B cell (primary cell): Measurements from ENCODE around the gene CMTM3. TPM values are rescaled to one million over a fixed set of nuclear protein-coding genes. Genes with fewer than 3 reads are reported as not detected.
"Not testable (repeated sequence)": the region's sequence is repeated elsewhere in the genome, so short reads cannot be mapped to it uniquely, and the experiment has no call there.

ENCODE experiments used
- ATAC-seq: fragments of 200-7000 bp; cut with Tn5 transposase; one replicate; pipeline ENCODE4 v1.10.0; 2021; ENCODE audit warnings: low read depth, mild to moderate bottlenecking, moderate number of reproducible peaks, moderate library complexity
- CTCF ChIA-PET: fragments of 350-600 bp; sonication (Branson Sonifier 250); formaldehyde crosslinking; loops from one replicate; lab custom pipeline; 2021; ENCODE audit warnings: antibody characterized with exemption, inconsistent platforms; lab: Charles Lee
- POLR2A ChIA-PET: fragments of 350-600 bp; sonication (Branson Sonifier 250); formaldehyde crosslinking; loops from one replicate; lab custom pipeline; 2021; ENCODE audit warnings: antibody characterized with exemption; lab: Charles Lee
- DNase-seq: peaks from one replicate; pipeline ENCODE4 v3.0.0; 2013
- H2AFZ ChIP-seq: 2 replicates; pipeline ENCODE4 v1.6.1; 2012; ENCODE audit warnings: mild to moderate bottlenecking, low read depth, low read length; ENCODE audit not compliant: insufficient read depth, poor library complexity, severe bottlenecking
- H3K27ac ChIP-seq, 2 donors: 1 replicate in 1 of 2; 2 replicates in 1 of 2; pipeline ENCODE4 v1.5.1; 2012 to 2013; ENCODE audit warnings: low read length in 2 of 2, mild to moderate bottlenecking in 2 of 2, moderate library complexity in 1 of 2
- H3K27me3 ChIP-seq, 4 experiments: fragments of 200-600 bp in 1 of 4; sonication (generic) in 1 of 4; replicated peaks in 1 of 4; 1 replicate in 2 of 4; 2 replicates in 2 of 4; pipeline versions ENCODE4 v1.6.1 to v1.7.0; 2013 to 2016; ENCODE audit warnings: low read length in 3 of 4, mild to moderate bottlenecking in 2 of 4, mixed read lengths in 1 of 4, moderate library complexity in 1 of 4; ENCODE audit not compliant: insufficient read depth in 4 of 4, control insufficient read depth in 3 of 4; ENCODE audit errors: control extremely low read depth in 1 of 4
- H3K36me3 ChIP-seq, 2 experiments: replicated peaks in 1 of 2; 1 replicate in 1 of 2; 2 replicates in 1 of 2; pipeline versions ENCODE4 v1.6.1 to v1.7.1; 2013; ENCODE audit warnings: low read length in 1 of 2; ENCODE audit not compliant: insufficient read depth in 2 of 2, control insufficient read depth in 1 of 2; ENCODE audit errors: control extremely low read depth in 1 of 2, extremely low read depth in 1 of 2
- H3K4me1 ChIP-seq, 2 donors: fragments of 200-600 bp in 1 of 2; sonication (generic) in 1 of 2; 1 replicate in 1 of 2; 2 replicates in 1 of 2; pipeline versions ENCODE4 v1.5.1 to v1.6.1; 2013 to 2017; ENCODE audit warnings: low read length in 2 of 2; ENCODE audit not compliant: control insufficient read depth in 2 of 2, insufficient read depth in 2 of 2
- H3K4me2 ChIP-seq: replicated peaks from 2 replicates; pipeline ENCODE3; 2012; ENCODE audit warnings: mild to moderate bottlenecking, low read depth, low read length; ENCODE audit not compliant: poor library complexity, severe bottlenecking
- H3K4me3 ChIP-seq, 5 experiments: fragments of 200-600 bp in 1 of 5; sonication (generic) in 1 of 5; 1 replicate in 3 of 5; 2 replicates in 2 of 5; pipeline versions ENCODE4 v1.5.1 to v1.7.0; 2011 to 2016; ENCODE audit warnings: low read length in 4 of 5, mild to moderate bottlenecking in 4 of 5, low read depth in 2 of 5, control low read depth in 1 of 5, moderate library complexity in 1 of 5; ENCODE audit not compliant: insufficient read depth in 1 of 5; ENCODE audit errors: control extremely low read depth in 1 of 5, extremely low read depth in 1 of 5
- H3K79me2 ChIP-seq: fragments of 200-600 bp; sonication (generic); one replicate; pipeline ENCODE4 v1.6.0; 2016; ENCODE audit warnings: low read length; ENCODE audit not compliant: control insufficient read depth, insufficient read depth
- H3K9ac ChIP-seq: fragments of 200-600 bp; sonication (generic); 2 replicates; pipeline ENCODE4 v1.6.1; 2017; ENCODE audit warnings: mild to moderate bottlenecking, low read length, moderate library complexity
- H3K9me3 ChIP-seq, 3 donors: one replicate each; pipeline versions ENCODE4 v1.6.1 to v1.7.1; 2013; ENCODE audit warnings: low read length in 2 of 3; ENCODE audit not compliant: control insufficient read depth in 2 of 3, insufficient read depth in 1 of 3; ENCODE audit errors: control extremely low read depth in 1 of 3
- H4K20me1 ChIP-seq: 2 replicates; pipeline ENCODE4 v1.6.0; 2012; ENCODE audit warnings: mild to moderate bottlenecking, low read length; ENCODE audit not compliant: insufficient read depth, control insufficient read depth, poor library complexity, severe bottlenecking
- H3K27ac Mint-ChIP-seq: one replicate; pipeline ENCODE4 v1.8.0; 2021; ENCODE audit warnings: mixed read lengths
- H3K27me3 Mint-ChIP-seq: one replicate; pipeline ENCODE4 v1.8.0; 2021; ENCODE audit warnings: mixed read lengths
- H3K4me1 Mint-ChIP-seq: one replicate; pipeline ENCODE4 v1.8.0; 2021; ENCODE audit warnings: mixed read lengths
- H3K4me3 Mint-ChIP-seq: one replicate; pipeline ENCODE4 v1.8.0; 2021; ENCODE audit warnings: mixed read lengths
- H3K9me3 Mint-ChIP-seq: one replicate; pipeline ENCODE4 v1.8.0; 2022; ENCODE audit warnings: mixed read lengths; ENCODE audit not compliant: insufficient read depth
- EZH2 ChIP-seq: IDR thresholded peaks from 2 replicates; pipeline ENCODE4 v1.6.1; 2012; ENCODE audit warnings: borderline replicate concordance, low read depth, mild to moderate bottlenecking, moderate library complexity, low read length; ENCODE audit not compliant: insufficient read depth, poor library complexity, severe bottlenecking
- WGBS: methylation state at CpG from one replicate; pipeline ENCODE4 v1.1.5; 2013; ENCODE audit warnings: missing lambda C conversion rate; ENCODE audit not compliant: insufficient coverage; 5-methylcytosine and 5-hydroxymethylcytosine counted together
- intact Hi-C: fragments of 100-400 bp; cut with micrococcal nuclease; formaldehyde crosslinking; loops from one replicate; pipeline ENCODE4 v1.10.0; 2022
- polyA plus RNA-seq: library from polyadenylated mRNA; depleted of rRNA; stranded (reverse); fragments of >200 nt; gene quantifications from 2 replicates; pipeline ENCODE4 v1.2.3, GENCODE V29; 2012
- total RNA-seq, 2 donors: library from RNA; stranded (reverse); fragments of 120-200 nt in 1 of 2; gene quantifications; 1 replicate in 1 of 2; 2 replicates in 1 of 2; pipeline versions ENCODE4 v1.2.3 to v1.2.4, GENCODE V29; 2013 to 2022
- TF ChIP-seq, protein P1 (sequence below): fragments of 200-600 bp; IDR thresholded peaks from one replicate; pipeline ENCODE4 v1.8.0; 2022; ENCODE audit warnings: antibody characterized with exemption, mild to moderate bottlenecking

Gene CMTM3
- total and polyA plus RNA-seq, 2 donors (not counting 1 experiment from before 2014, with no cell fraction given), result 7.5 to 8.7 TPM

DNA sequence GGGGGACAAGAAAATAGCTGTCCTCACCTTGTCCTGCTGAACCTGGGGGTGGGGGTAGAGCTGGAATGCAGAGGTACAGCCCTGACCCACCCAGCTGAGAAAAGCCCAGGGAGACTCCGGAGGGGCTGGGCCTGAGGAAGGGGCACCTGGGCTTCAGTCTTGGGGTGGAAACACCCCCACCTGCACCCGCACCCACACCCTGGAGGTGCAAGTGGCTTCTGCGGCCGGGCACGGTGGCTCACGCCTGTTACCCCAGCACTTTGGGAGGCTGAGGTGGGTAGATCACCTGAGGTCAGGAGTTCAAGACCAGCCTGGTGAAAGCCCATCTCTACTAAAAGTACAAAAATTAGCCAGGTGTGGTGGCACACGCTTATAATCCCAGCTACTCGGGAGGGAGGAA, 7.4 kb downstream of the CMTM3 start:
- POLR2A ChIA-PET, intact Hi-C loops: not testable (repeated sequence)

DNA sequence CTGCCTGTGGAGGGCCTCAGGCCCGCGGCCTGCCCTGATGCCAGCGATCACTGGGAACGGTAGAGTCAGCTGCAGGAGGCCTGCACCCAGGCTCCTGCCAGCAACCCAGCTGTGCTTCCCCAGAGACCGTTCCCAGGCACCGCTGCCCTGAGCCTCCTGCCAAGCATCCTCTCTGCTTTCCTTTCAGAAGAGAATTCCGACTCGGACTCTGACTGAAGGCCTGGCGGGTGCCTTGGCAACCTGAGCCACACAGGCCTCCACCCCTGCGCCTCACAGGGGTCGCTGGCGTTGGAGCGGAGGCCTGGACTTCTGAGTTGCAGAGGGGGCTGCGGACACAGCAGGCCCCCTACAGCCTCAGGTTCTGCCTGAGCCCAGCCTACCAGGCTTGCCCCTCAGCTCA, 7.9 kb downstream of the CMTM3 start:
- no peak overlapping the region for H3K9ac ChIP-seq
- no peaks in the 10 kb centered on the region for H3K9me3 ChIP-seq
- peaks cover 0 to 13% (median 5%) of the 10 kb centered on the region in 4 experiments for H3K27me3 ChIP-seq
- ATAC-seq (no peak), DNase-seq (no peak)
- H3K27ac ChIP-seq, result no peak overlapping the region
- Mint-ChIP-seq H3K4me3 (no peak overlapping the region), H3K27ac (no peak overlapping the region), H3K9me3 (no peaks in the 10 kb centered on the region), H3K27me3 (peaks cover 12% of the 10 kb centered on the region), H3K4me1 (peaks cover 9% of the 10 kb centered on the region)
- 96% methylated on average over 14 of the region's 14 CpGs for WGBS
- peaks cover 20% of the 10 kb centered on the region for H4K20me1 ChIP-seq
- H3K79me2 ChIP-seq, result no peaks in the 10 kb centered on the region
- TF ChIP-seq, protein P1, sequence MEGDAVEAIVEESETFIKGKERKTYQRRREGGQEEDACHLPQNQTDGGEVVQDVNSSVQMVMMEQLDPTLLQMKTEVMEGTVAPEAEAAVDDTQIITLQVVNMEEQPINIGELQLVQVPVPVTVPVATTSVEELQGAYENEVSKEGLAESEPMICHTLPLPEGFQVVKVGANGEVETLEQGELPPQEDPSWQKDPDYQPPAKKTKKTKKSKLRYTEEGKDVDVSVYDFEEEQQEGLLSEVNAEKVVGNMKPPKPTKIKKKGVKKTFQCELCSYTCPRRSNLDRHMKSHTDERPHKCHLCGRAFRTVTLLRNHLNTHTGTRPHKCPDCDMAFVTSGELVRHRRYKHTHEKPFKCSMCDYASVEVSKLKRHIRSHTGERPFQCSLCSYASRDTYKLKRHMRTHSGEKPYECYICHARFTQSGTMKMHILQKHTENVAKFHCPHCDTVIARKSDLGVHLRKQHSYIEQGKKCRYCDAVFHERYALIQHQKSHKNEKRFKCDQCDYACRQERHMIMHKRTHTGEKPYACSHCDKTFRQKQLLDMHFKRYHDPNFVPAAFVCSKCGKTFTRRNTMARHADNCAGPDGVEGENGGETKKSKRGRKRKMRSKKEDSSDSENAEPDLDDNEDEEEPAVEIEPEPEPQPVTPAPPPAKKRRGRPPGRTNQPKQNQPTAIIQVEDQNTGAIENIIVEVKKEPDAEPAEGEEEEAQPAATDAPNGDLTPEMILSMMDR, result no peak
- TF ChIP-seq EZH2, result no peak
- H3K4me3 ChIP-seq, result no peak overlapping the region
- H3K4me1 ChIP-seq, result peaks cover 13% of the 10 kb centered on the region in 2 donors
- ChIA-PET POLR2A (no interaction called here), CTCF (no interaction called here)
- H3K36me3 ChIP-seq, result peaks cover 0 to 4% of the 10 kb centered on the region in 2 experiments
- H3K4me2 ChIP-seq, result no peak overlapping the region
- H2AFZ ChIP-seq, result no peak overlapping the region
- intact Hi-C loops, result no loop called here

More for the DNA sequence above, 7.4 kb downstream of the CMTM3 start:
- not testable (repeated sequence) for H3K4me3 ChIP-seq, H3K79me2 ChIP-seq, H3K36me3 ChIP-seq, H2AFZ ChIP-seq, DNase-seq, H3K4me3 Mint-ChIP-seq, H3K9me3 ChIP-seq, H3K9ac ChIP-seq, H3K9me3 Mint-ChIP-seq, H3K27ac ChIP-seq, H3K27ac Mint-ChIP-seq, ATAC-seq, H3K4me2 ChIP-seq
- CTCF ChIA-PET, result interaction anchor here (0.8 kb wide), 1 partner anchor 39 kb away, joined by 3 read pairs; no protein-coding TSS in a partner anchor
- Mint-ChIP-seq H3K27me3 (peaks cover 12% of the 10 kb centered on the region), H3K4me1 (peaks cover 13% of the 10 kb centered on the region)
- peaks cover 26% of the 10 kb centered on the region for H4K20me1 ChIP-seq
- H3K27me3 ChIP-seq, result peaks cover 0 to 16% (median 7%) of the 10 kb centered on the region in 4 experiments
- 100% methylated on average over 3 of the region's 8 CpGs for WGBS
- H3K4me1 ChIP-seq, result peaks cover 18% of the 10 kb centered on the region in 2 donors
